GM12878 (cell line): ENCODE data around the gene SETD1B. TPM values are rescaled to one million over a fixed set of nuclear protein-coding genes. Genes with fewer than 3 reads are reported as not detected.

Source experiments
- ATAC-seq: fragments of 200-7000 bp; cut with Tn5 transposase; 3 replicates; pipeline ENCODE4 v1.9.1; 2020; ENCODE audit warnings: mild to moderate bottlenecking, moderate library complexity
- BruUV-seq: library from RNA; stranded (reverse); fragments of 400-500 nt; replicated peaks from 2 replicates; lab custom pipeline; 2021; lab: Mats Ljungman, UMichigan
- CTCF ChIA-PET: fragments of 300-600 bp; sonication (Branson Sonifier 250); formaldehyde crosslinking; extraction: SDS; loops from one replicate; lab custom pipeline; 2021; ENCODE audit warnings: inconsistent platforms; lab: Yijun Ruan, JAX
- POLR2A ChIA-PET: fragments of 350-600 bp; formaldehyde crosslinking; extraction: SDS; loops from one replicate; lab custom pipeline; 2021; ENCODE audit warnings: inconsistent platforms; lab: Charles Lee
- RAD21 ChIA-PET: fragments of 300-600 bp; sonication (Branson Sonifier 250); formaldehyde crosslinking; loops from one replicate; lab custom pipeline; 2023; ENCODE audit warnings: antibody characterized with exemption; ENCODE audit not compliant: unreplicated experiment; lab: Charles Lee
- SMC1A ChIA-PET: fragments of 300-600 bp; sonication (Branson Sonifier 250); formaldehyde crosslinking; loops from one replicate; lab custom pipeline; 2023; ENCODE audit not compliant: unreplicated experiment, uncharacterized antibody; lab: Charles Lee
- DNase-seq: peaks from one replicate; pipeline ENCODE4 v3.0.0-alpha.2; 2011; ENCODE audit warnings: low read depth, low spot score
- FAIRE-seq: peaks from 3 replicates; lab custom pipeline; 2011; peaks lifted over from hg19 to GRCh38; lab: Jason Lieb, UNC
- H2AFZ ChIP-seq: 2 replicates; pipeline ENCODE4 v1.6.0; 2011; ENCODE audit warnings: low read depth, low read length, control low read depth; ENCODE audit not compliant: control insufficient read depth
- H3K27ac ChIP-seq: 2 replicates; pipeline ENCODE4 v1.5.1; 2011; ENCODE audit warnings: control low read depth; ENCODE audit not compliant: control insufficient read depth, insufficient read depth
- H3K27me3 ChIP-seq, 2 experiments: replicated peaks in 1 of 2; 2 replicates each; pipeline versions ENCODE4 v1.6.0 to v1.6.1; 2011; ENCODE audit warnings: low read length in 1 of 2; ENCODE audit not compliant: control insufficient read depth in 2 of 2, insufficient read depth in 2 of 2
- H3K36me3 ChIP-seq, 2 experiments: 2 replicates each; pipeline ENCODE4 v1.5.1; 2011; ENCODE audit warnings: low read length in 1 of 2; ENCODE audit not compliant: control insufficient read depth in 2 of 2, insufficient read depth in 2 of 2
- H3K4me1 ChIP-seq: 2 replicates; pipeline ENCODE4 v1.6.1; 2011; ENCODE audit warnings: mild to moderate bottlenecking, low read length, moderate library complexity, mixed read lengths; ENCODE audit not compliant: control insufficient read depth, insufficient read depth
- H3K4me2 ChIP-seq: 2 replicates; pipeline ENCODE4 v1.6.0; 2011; ENCODE audit warnings: control low read depth; ENCODE audit not compliant: control insufficient read depth, insufficient read depth
- H3K4me3 ChIP-seq: fragments of 200-600 bp; sonication (generic); 2 replicates; pipeline ENCODE4 v1.5.1; 2016
- H3K79me2 ChIP-seq: 2 replicates; pipeline ENCODE4 v1.6.0; 2011; ENCODE audit warnings: low read length; ENCODE audit not compliant: control insufficient read depth, insufficient read depth
- H3K9ac ChIP-seq: 2 replicates; pipeline ENCODE4 v1.8.0; 2011; ENCODE audit warnings: low read length, control low read depth, mixed read lengths; ENCODE audit not compliant: control insufficient read depth, insufficient read depth
- H3K9me3 ChIP-seq: replicated peaks from 3 replicates; pipeline ENCODE4 v1.5.1; 2011; ENCODE audit warnings: mild to moderate bottlenecking, low read length; ENCODE audit not compliant: control insufficient read depth, insufficient read depth
- H4K20me1 ChIP-seq: 2 replicates; pipeline ENCODE4 v1.6.0; 2011; ENCODE audit not compliant: control insufficient read depth, insufficient read depth
- CBX5 ChIP-seq: sonication (generic); IDR thresholded peaks from 2 replicates; pipeline ENCODE4 v1.6.1; 2016; ENCODE audit warnings: low read depth, moderate library complexity, mild to moderate bottlenecking, inconsistent platforms
- ELK1 ChIP-seq: IDR thresholded peaks from 2 replicates; pipeline ENCODE4 v1.6.1; 2012; ENCODE audit warnings: low read depth, low read length, improper control_type of control experiment
- EP300 ChIP-seq, 2 experiments: fragments of 150-350 bp in 1 of 2; IDR thresholded peaks; 2 replicates each; pipeline ENCODE4 v1.6.1; 2011 to 2012; ENCODE audit warnings: low read depth in 2 of 2, low read length in 2 of 2, borderline replicate concordance in 1 of 2, improper control_type of control experiment in 1 of 2, inconsistent platforms in 1 of 2; ENCODE audit not compliant: control insufficient read depth in 1 of 2
- ETV6 ChIP-seq, 2 experiments: fragments of 450-650 bp in 1 of 2; IDR thresholded peaks in 1 of 2; conservative IDR thresholded peaks in 1 of 2; 2 replicates each; pipeline ENCODE4 v1.6.1; 2014; ENCODE audit warnings: antibody characterized with exemption in 1 of 2, borderline replicate concordance in 1 of 2, low read depth in 1 of 2, mild to moderate bottlenecking in 1 of 2, moderate library complexity in 1 of 2
- MTA2 ChIP-seq: fragments of 450-650 bp; IDR thresholded peaks from 2 replicates; pipeline ENCODE4 v1.6.1; 2016; ENCODE audit warnings: low read depth, mild to moderate bottlenecking, moderate library complexity
- PAX8 ChIP-seq: fragments of 450-650 bp; IDR thresholded peaks from 2 replicates; pipeline ENCODE4 v1.6.1; 2017; ENCODE audit warnings: mild to moderate bottlenecking, moderate library complexity
- PML ChIP-seq: IDR thresholded peaks from 2 replicates; pipeline ENCODE4 v1.6.1; 2012; ENCODE audit warnings: low read length, inconsistent platforms
- RELA ChIP-seq: fragments of 450-650 bp; IDR thresholded peaks from 2 replicates; pipeline ENCODE4 v1.8.0; 2014; ENCODE audit warnings: borderline replicate concordance; ENCODE audit not compliant: partially characterized antibody
- SPI1 ChIP-seq: IDR thresholded peaks from 2 replicates; pipeline ENCODE4 v1.6.1; 2011; ENCODE audit warnings: low read depth, mild to moderate bottlenecking, low read length, moderate library complexity, borderline replicate concordance; ENCODE audit not compliant: insufficient read depth
- STAT3 ChIP-seq: IDR thresholded peaks from 2 replicates; pipeline ENCODE4 v1.6.1; 2011; ENCODE audit warnings: low read depth, low read length, improper control_type of control experiment
- TAF1 ChIP-seq: IDR thresholded peaks from 2 replicates; pipeline ENCODE4 v1.6.1; 2011; ENCODE audit warnings: mild to moderate bottlenecking, low read depth, low read length, borderline replicate concordance
- WRNIP1 ChIP-seq: IDR thresholded peaks from 2 replicates; pipeline ENCODE4 v1.6.1; 2011; ENCODE audit warnings: low read depth, low read length, improper control_type of control experiment, borderline replicate concordance
- ZBTB40 ChIP-seq: fragments of 450-650 bp; IDR thresholded peaks from 2 replicates; pipeline ENCODE4 v1.6.1; 2016; ENCODE audit warnings: mild to moderate bottlenecking, moderate library complexity, borderline replicate concordance
- WGBS: methylation state at CpG from one replicate; pipeline ENCODE4 v1.1.6; 2016; ENCODE audit warnings: low lambda C conversion rate; ENCODE audit not compliant: insufficient replicate concordance, insufficient coverage; ENCODE audit errors: missing lambda C conversion rate; 5-methylcytosine and 5-hydroxymethylcytosine counted together
- in situ Hi-C: fragments of 300-500 bp; cut with MboI; formaldehyde crosslinking; loops from 9 replicates; pipeline ENCODE4 v1.14.3; 2018; ENCODE audit warnings: mixed read lengths
- intact Hi-C: fragments of 100-400 bp; cut with micrococcal nuclease; formaldehyde crosslinking; loops from one replicate; pipeline ENCODE4 v1.14.2; 2022; ENCODE audit not compliant: unreplicated experiment
- polyA plus RNA-seq, 11 experiments: library from polyadenylated mRNA; depleted of rRNA in 4 of 11; unstranded in 6 of 11; stranded (reverse) in 5 of 11; fragments of >200 nt; fragmentation: Nextera tagmentation in 4 of 11; fragmentation: Illumina TruSeq in 1 of 11; extraction: Ambion mirVana in 4 of 11; extraction: Trizol in 1 of 11; gene quantifications; 1 replicate in 1 of 11; 2 replicates in 10 of 11; pipeline versions ENCODE4 v1.2.1 to v1.2.3, GENCODE V29; 2011 to 2016; ENCODE audit warnings: inconsistent platforms in 2 of 11, missing spikeins in 2 of 11, low read depth in 1 of 11
- total RNA-seq, 4 experiments: library from RNA; depleted of rRNA in 3 of 4; stranded (reverse); fragments of >200 nt in 3 of 4; fragmentation: Illumina TruSeq in 1 of 4; extraction: Trizol in 1 of 4; gene quantifications; 2 replicates each; pipeline versions ENCODE4 v1.2.1 to v1.2.3, GENCODE V29; 2013 to 2021

The SETD1B gene
- total and polyA plus RNA-seq, 10 of the 15 experiments (the other 5 are each of a cell fraction or from before 2014, with no cell fraction given) = 0.50 to 17.3 (median 1.6) TPM

- H2AFZ ChIP-seq = no peak overlapping the region
- intact Hi-C loops = no loop called here
- in situ Hi-C loops = no loop called here
- ATAC-seq (no peak), FAIRE-seq (no peak), DNase-seq (no peak)
- no peaks in the 10 kb centered on the region for H4K20me1 ChIP-seq
- no peaks in the 10 kb centered on the region for H3K9me3 ChIP-seq
- no peaks in the 10 kb centered on the region for H3K27me3 ChIP-seq
- BruUV-seq = no TSS peak
- H3K4me2 ChIP-seq = no peak overlapping the region
- CTCF ChIA-PET = interaction anchor here (0.6 kb wide), 1 partner anchor 275 kb away, joined by 3 read pairs; no protein-coding TSS in a partner anchor
- no peaks in the 10 kb centered on the region for H3K36me3 ChIP-seq
- SMC1A ChIA-PET = no interaction called here
- H3K9ac ChIP-seq = no peak overlapping the region
- H3K4me3 ChIP-seq = no peak overlapping the region
- POLR2A ChIA-PET = no interaction called here
- TF ChIP-seq STAT3 (no peak), WRNIP1 (no peak), TAF1 (no peak), ELK1 (no peak), ETV6 (conservative IDR thresholded peaks at IDR 0.05 in 1 of 2, IDR thresholded peaks at IDR 0.05 in 1 of 2; ENCODE audit: borderline replicate concordance in 1 of 2, low read depth in 1 of 2) (no peak), EP300 (IDR thresholded peaks at IDR 0.05; ENCODE audit: borderline replicate concordance in 1 of 2, control insufficient read depth in 1 of 2, low read depth in 2 of 2, low read length in 2 of 2) (no peak), CBX5 (no peak), MTA2 (no peak), PAX8 (no peak), SPI1 (no peak), RELA (no peak), ZBTB40 (no peak), PML (no peak)
- no peak overlapping the region for H3K27ac ChIP-seq
- H3K4me1 ChIP-seq = no peaks in the 10 kb centered on the region
- RAD21 ChIA-PET = no interaction called here
- WGBS = 66% methylated on average over 11 of the region's 11 CpGs
- H3K79me2 ChIP-seq = no peaks in the 10 kb centered on the region
Measured at GRCh38 chr12:121857322-121858246, 53.8 kb downstream of the SETD1B start.
